Tibial nerve (tissue), 4 donors: ENCODE data around the gene BICDL1. TPM values are rescaled to one million over a fixed set of nuclear protein-coding genes. Genes with fewer than 3 reads are reported as not detected.
"Not testable (repeated sequence)": the region's sequence is repeated elsewhere in the genome, so short reads cannot be mapped to it uniquely, and the experiment has no call there.

Experiments
- DNase-seq, 2 donors: peaks; one replicate each; pipeline ENCODE4 v3.0.0-alpha.2; 2019; ENCODE audit warnings: low spot score in 2 of 2
- H3K27ac ChIP-seq, 4 donors: fragments of 200-600 bp; sonication (generic) in 3 of 4; one replicate each; pipeline ENCODE4 v1.5.1; 2017 to 2019; ENCODE audit warnings: mild to moderate bottlenecking in 1 of 4
- H3K27me3 ChIP-seq, 2 donors: fragments of 200-600 bp; sonication (generic) in 1 of 2; one replicate each; pipeline versions ENCODE4 v1.5.1 to v1.6.0; 2017 to 2019
- H3K36me3 ChIP-seq, 3 donors: fragments of 200-600 bp; sonication (generic); one replicate each; pipeline ENCODE4 v1.5.1; 2018 to 2019
- H3K4me1 ChIP-seq, 4 donors: fragments of 200-600 bp; sonication (generic) in 3 of 4; one replicate each; pipeline ENCODE4 v1.5.1; 2017 to 2019
- H3K4me3 ChIP-seq, 4 donors: fragments of 200-600 bp; sonication (generic) in 3 of 4; one replicate each; pipeline ENCODE4 v1.5.1; 2017 to 2019; ENCODE audit warnings: mild to moderate bottlenecking in 1 of 4, moderate library complexity in 1 of 4
- H3K9me3 ChIP-seq, 4 donors: fragments of 200-600 bp; sonication (generic) in 3 of 4; one replicate each; pipeline ENCODE4 v1.5.1; 2017 to 2019
- CTCF ChIP-seq, 5 experiments: fragments of 200-600 bp in 3 of 5; fragments of 450-650 bp in 2 of 5; sonication (generic) in 3 of 5; IDR thresholded peaks; one replicate each; pipeline ENCODE4 v1.5.1; 2016 to 2019; ENCODE audit warnings: antibody characterized with exemption in 5 of 5, mild to moderate bottlenecking in 3 of 5, moderate library complexity in 2 of 5
- EP300 ChIP-seq, 2 donors: sonication (generic); formaldehyde crosslinking; IDR thresholded peaks; one replicate each; pipeline ENCODE4 v1.6.1; 2017; ENCODE audit warnings: antibody characterized with exemption in 2 of 2, mild to moderate bottlenecking in 1 of 2
- POLR2A ChIP-seq, 2 donors: fragments of 450-650 bp; IDR thresholded peaks; one replicate each; pipeline ENCODE4 v1.6.1; 2017; ENCODE audit warnings: antibody characterized with exemption in 2 of 2, mild to moderate bottlenecking in 2 of 2, moderate library complexity in 2 of 2
- WGBS, 2 donors: methylation state at CpG; one replicate each; pipeline ENCODE4 v1.1.5; 2018; 5-methylcytosine and 5-hydroxymethylcytosine counted together
- total RNA-seq, 4 donors: library from RNA; depleted of rRNA; stranded (reverse); fragments of >200 nt; gene quantifications; one replicate each; pipeline ENCODE4 v1.1.0, GENCODE V29; 2016

The BICDL1 gene
- total RNA-seq, 4 donors from 2014 or later = 0.66 to 1.5 (median 1.4) TPM; not detected in 1

DNA sequence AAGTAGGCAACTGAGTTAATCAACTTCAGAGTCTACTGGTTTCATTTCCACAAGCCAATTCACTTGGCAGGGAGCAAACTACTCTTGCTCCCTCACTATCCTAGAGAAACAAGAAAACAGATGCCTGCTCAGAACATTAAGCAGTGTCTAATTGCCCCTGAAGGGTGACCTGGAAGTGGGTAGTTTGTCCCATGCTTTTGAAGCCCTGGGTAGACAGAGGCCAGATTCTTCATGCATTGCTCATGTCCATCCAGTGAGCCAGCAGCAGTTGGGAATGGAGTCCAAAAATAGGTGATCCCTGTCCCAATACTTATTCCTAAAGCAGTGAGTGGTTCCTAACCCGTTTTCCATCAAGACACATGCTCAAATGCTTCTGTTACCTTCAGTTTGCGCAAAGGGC lies 48.8 kb downstream of the BICDL1 start:
- Histone ChIP-seq H3K27me3 (no peaks in the 10 kb centered on the region), H3K36me3 (no peaks in the 10 kb centered on the region), H3K27ac (no peak overlapping the region), H3K9me3 (no peaks in the 10 kb centered on the region), H3K4me3 (no peak overlapping the region), H3K4me1 (peaks cover 0 to 3% (median 0%) of the 10 kb centered on the region in 4 donors)
- TF ChIP-seq POLR2A (IDR thresholded peaks at IDR 0.05) (no peak), EP300 (IDR thresholded peaks at IDR 0.05) (no peak), CTCF (IDR thresholded peaks at IDR 0.05) (no peak)
- no peak for DNase-seq
- 64 to 83% methylated on average over 2 of the region's 2 CpGs for WGBS, 2 donors

DNA sequence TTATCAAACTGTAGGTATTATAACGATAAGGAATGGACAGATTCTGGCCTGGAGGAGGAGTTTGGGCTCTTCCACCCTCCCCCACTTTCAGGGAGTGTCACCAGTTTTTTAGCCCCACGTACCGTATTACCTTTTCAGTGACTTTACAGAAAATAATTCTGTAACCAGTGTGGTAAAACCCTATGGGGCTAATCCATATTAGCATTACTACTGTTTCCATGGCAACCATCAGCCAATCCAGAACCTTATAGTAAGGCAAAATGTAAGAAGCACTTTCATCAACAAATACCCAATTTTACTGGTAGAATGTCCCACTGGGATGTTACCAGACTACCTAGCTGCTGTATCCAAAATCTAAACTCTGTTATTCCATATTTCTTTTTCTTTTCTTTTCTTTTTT lies 50.7 kb downstream of the BICDL1 start:
- H3K36me3 ChIP-seq = no peaks in the 10 kb centered on the region

GRCh38 chr12:120041386-120042231 lies 52.6 kb downstream of the BICDL1 start:
- no peak for DNase-seq
- H3K36me3 ChIP-seq = no peaks in the 10 kb centered on the region
- no peak for TF ChIP-seq CTCF (IDR thresholded peaks at IDR 0.05)
- TF ChIP-seq POLR2A (IDR thresholded peaks at IDR 0.05) = no peak
- no peak for TF ChIP-seq EP300 (IDR thresholded peaks at IDR 0.05)
- 46 to 53% methylated on average over 11 of the region's 11 CpGs for WGBS, 2 donors
- no peaks in the 10 kb centered on the region for H3K9me3 ChIP-seq
- no peak overlapping the region for H3K4me3 ChIP-seq
- H3K27ac ChIP-seq = no peak overlapping the region
- no peaks in the 10 kb centered on the region for H3K27me3 ChIP-seq
- peaks cover 0 to 3% (median 0%) of the 10 kb centered on the region in 4 donors for H3K4me1 ChIP-seq

More for the DNA sequence above, 50.7 kb downstream of the BICDL1 start:
- no peaks in the 10 kb centered on the region for H3K9me3 ChIP-seq
- DNase-seq = no peak
- WGBS, 2 donors = 76 to 77% methylated on average over 3 of the region's 3 CpGs
- H3K27ac ChIP-seq = no peak overlapping the region
- no peaks in the 10 kb centered on the region for H3K27me3 ChIP-seq
- H3K4me1 ChIP-seq = peaks cover 0 to 3% (median 0%) of the 10 kb centered on the region in 4 donors
- H3K4me3 ChIP-seq = no peak overlapping the region
- TF ChIP-seq POLR2A (IDR thresholded peaks at IDR 0.05) (no peak), CTCF (IDR thresholded peaks at IDR 0.05) (no peak), EP300 (IDR thresholded peaks at IDR 0.05) (no peak)

GRCh38 chr12:120045367-120045766 lies 56.3 kb downstream of the BICDL1 start:
- not testable (repeated sequence) for H3K4me3 ChIP-seq, H3K4me1 ChIP-seq, H3K27me3 ChIP-seq, H3K36me3 ChIP-seq, H3K9me3 ChIP-seq, DNase-seq, H3K27ac ChIP-seq
- 74 to 92% methylated on average over 3 to 5 of the region's 5 CpGs for WGBS, 2 donors

- no peaks in the 10 kb centered on the region for H3K27me3 ChIP-seq
- TF ChIP-seq CTCF (IDR thresholded peaks at IDR 0.05) = no peak
- no peak overlapping the region for H3K4me3 ChIP-seq
- no peak for DNase-seq
- H3K4me1 ChIP-seq = no peaks in the 10 kb centered on the region
- H3K9me3 ChIP-seq = no peaks in the 10 kb centered on the region
- 87 to 93% methylated on average over 1 of the region's 1 CpG for WGBS, 2 donors
- no peaks in the 10 kb centered on the region for H3K36me3 ChIP-seq
- no peak overlapping the region for H3K27ac ChIP-seq
These were observed 58.0 kb downstream of the BICDL1 start for GRCh38 chr12:120047072-120047471.
